GM21423 (cell line): ENCODE results near the gene BMP6.

Source experiments
- ATAC-seq: cut with Tn5 transposase; IDR thresholded peaks from one replicate; pipeline ENCODE4 v1.9.1; 2021; ENCODE audit warnings: mild to moderate bottlenecking, moderate library complexity; ENCODE audit not compliant: unreplicated experiment

Gene BMP6

DNA sequence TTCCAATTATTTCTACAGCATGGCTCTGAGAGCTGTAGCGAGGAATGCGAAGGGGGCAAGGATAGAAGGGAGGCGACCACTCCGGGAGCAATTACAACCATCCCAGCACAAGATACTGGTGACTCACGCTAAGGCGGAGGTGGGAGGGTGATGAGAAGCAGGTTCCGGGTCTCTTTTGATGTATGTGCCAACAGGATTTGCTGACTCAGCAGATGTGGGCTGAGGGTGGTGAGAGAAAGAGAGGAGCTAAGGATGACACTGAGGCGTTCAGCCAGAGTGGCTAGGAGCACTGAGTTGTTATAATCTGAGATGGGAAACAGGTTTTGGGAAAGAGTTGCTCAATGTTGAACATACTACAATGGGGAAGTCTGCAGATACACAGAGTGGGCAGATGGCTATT is 194.0 kb downstream of the BMP6 start:
- no peak for ATAC-seq

DNA sequence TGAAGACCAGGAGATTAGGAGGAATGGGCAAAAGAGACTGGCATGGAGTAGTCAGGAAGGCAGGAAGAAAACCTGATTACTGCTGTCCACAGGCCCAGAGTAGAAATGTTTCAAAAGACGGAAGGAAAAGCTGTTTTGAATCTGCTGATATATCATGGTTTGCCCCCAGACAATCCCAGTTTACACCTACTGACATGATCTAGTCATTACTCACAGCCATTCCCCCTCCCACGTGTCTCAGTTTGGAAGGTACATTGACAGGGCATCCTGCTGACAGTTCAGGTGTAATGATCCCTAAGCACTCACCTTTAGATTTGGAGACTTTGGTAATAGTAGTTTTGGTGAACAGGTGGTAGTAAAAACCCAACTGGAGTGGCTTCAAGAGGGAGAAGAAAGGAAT is 194.5 kb downstream of the BMP6 start:
- ATAC-seq, result no peak

DNA sequence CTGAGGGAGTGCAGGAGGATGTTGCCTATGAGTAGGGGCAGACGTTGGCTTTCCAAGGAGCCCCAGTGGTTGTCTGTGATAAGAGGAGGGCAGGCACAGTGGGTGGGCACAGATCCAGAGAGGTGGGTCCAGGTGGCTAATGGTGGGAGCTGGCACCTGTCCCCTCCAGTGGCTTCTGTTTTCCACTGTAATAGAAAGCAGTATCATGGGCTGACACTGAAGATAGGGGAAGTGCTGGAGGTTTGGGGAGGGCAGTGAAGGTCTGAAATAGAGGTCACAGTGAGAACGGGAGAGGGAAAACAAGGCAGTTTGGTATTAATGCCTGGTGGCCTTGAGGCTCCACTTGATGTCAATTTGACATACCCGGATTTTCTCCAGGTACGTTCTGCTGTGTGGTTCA is 195.1 kb downstream of the BMP6 start:
- no peak for ATAC-seq

DNA sequence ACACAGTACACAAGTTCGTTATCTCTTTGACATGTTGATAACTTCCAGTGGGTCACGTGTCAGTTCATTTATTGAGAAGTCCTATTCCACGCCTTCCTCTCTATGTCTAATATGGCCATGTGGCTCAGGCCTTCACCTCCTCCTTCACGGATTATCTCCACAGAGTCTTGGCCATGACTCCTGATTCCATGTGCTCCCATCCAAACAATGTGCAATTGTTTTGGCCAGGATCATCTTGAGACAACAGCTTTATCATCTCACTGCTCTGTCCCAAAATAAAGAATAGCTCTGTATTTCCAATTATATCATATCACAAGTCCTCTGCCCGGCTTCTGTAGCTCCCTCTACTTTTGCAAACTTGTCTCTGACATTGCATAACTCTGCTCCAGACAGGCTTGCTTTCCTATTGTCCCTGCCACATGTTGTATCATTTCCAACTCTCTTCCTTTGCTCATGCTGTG is 195.8 kb downstream of the BMP6 start:
- no peak for ATAC-seq

DNA sequence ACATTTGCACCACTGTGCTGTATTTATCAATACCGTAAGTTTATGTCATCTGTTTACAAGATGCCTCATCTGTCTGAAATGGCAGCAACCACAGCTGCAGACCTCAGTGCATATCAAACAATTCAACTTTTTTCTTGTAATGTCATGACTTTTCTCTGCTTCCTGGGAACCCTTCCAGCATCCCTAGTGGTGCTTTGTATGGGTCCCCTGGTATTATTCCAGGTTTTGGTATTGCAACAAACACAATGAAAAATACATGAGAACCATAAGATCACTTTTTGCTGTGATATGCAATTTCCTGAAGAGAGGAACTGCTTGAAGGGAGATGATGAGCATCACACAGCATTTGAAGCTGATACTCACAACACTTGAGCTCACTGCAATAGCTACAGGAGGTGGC is 196.7 kb downstream of the BMP6 start:
- ATAC-seq, result no peak

DNA sequence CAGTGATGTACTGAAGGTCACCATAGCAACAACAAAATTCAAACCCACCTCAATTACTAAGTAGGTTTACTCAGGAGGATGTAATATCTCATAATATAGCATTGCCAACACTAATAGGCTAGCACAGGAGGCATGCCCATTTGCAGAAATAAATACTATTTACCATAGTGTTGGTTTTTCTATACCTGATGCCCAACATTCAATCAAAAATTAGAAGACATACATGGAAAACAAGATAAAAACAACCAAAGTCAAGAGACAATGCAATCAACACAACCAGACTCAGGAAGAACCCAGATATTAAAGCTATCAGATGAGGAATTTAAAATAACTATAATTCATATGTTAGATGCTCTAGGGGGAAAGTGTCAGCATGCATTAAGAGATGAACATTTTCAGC is 199.0 kb downstream of the BMP6 start:
- no peak for ATAC-seq
